Cerebellar nuclear complex (tissue), 1 donor: ENCODE data around the gene BMX.

Experiments
- DNase-seq, 2 experiments: peaks; one replicate each; lab custom pipeline; 2025; lab: John Stamatoyannopoulos, UW

BMX gene

DNA sequence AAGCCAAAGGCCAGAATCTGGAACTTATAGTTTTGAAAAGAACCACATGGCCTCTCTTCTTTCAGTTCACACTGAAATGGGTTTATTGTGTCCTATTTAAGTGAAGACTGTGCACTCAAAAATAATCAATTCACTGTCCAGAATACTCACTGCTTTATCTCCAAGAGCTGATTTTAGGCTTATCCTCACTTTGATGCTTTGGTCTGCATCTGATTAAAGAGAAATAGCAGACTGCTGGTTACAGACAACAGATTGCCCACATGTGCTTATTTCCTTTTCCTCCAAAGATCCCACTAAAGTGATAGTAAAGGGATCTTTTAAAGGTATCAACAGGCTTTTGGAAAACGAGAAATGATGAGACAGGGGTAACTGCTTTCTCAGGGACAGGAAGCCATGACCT, 69.5 kb downstream of the BMX start:
- DNase-seq = no peak

DNA sequence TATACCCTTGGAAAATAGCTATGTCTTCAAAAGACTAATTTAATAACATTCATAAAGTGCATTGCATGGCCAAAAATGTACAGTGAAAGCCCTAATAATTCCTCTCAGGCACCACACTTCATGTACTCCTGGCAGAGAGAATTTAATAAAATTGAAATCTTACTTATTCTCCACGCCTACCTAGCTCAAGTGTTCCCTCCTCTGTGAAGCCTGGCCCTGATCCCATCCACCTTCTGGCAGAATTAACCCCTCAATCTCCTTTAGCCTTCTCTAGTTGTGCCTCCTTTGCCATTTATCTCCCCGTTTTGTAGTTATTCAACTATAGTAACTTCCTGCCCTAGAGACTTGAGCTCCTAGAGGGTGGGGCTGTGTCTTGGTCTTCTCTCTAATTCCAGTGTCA, 73.4 kb downstream of the BMX start:
- DNase-seq = no peak

- no peak for DNase-seq
Observed at GRCh38 chrX:15576019-15576418, 75.4 kb downstream of the BMX start.

GRCh38 chrX:15579778-15580747, 79.5 kb downstream of the BMX start:
- no peak for DNase-seq

- DNase-seq = no peak
Observed at GRCh38 chrX:15594371-15594770, 93.8 kb downstream of the BMX start.

GRCh38 chrX:15598026-15598425, 97.4 kb downstream of the BMX start:
- no peak for DNase-seq

DNA sequence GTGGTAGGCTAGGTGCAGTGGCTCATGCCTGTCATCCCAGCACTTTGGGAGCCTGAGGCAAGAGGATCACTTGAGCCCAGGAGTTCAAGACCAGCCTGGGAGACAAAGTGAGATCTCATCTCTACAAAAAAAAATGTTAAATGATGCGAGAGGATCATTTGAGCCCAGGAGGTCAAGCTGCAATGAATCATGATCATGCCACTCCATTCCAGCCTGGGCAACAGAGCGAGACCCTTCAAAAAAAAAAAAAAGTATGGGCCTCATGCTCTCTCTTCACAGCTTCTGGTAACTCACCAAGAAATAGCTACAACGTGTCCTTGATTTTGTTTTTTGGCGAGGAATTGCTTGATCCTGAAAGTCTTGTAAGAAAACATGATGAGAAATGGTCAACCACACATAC, 98.9 kb downstream of the BMX start:
- no peak for DNase-seq

DNA sequence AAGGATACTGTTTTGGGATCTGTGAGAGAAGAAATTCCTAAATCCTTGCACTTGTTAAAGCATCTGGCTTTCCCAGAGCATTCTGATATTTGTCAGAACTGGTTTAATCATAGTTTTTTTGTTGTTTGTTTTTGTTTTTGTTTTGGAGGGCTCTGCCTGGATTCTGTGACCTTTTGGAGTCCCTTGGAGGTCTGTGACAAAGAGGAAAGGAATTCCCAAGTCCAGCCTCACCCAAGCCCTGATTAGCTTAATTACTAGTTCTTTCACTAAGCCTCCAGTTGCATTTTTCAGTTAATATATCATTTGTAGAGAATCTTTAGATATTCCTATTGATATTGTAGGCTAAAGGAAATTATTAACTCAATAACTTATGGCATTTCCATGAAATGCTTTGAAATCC, 99.4 kb downstream of the BMX start:
- DNase-seq = no peak

GRCh38 chrX:15600745-15601144, 100.1 kb downstream of the BMX start, which contains the start of gene ACE2:
TSS of gene ACE2 (minus strand) at chrX:15600960. CDS start at chrX:15600911, 49 bp downstream.
- no peak for DNase-seq

GRCh38 chrX:15601932-15602331, 101.3 kb downstream of the BMX start:
- no peak for DNase-seq

GRCh38 chrX:15602761-15603160, 102.2 kb downstream of the BMX start:
- DNase-seq = no peak

- no peak for DNase-seq
Observed at GRCh38 chrX:15605226-15605625, 104.6 kb downstream of the BMX start.
